Cardiac muscle cell (in vitro differentiated cells and primary cell): ENCODE measurements around the gene PHOSPHO2. TPM values are rescaled to one million over a fixed set of nuclear protein-coding genes. Genes with fewer than 3 reads are reported as not detected.

Experiments used
- DNase-seq, 2 donors: peaks; one replicate each; pipeline versions ENCODE4 v3.0.0 to v3.0.0-alpha.2; 2010 to 2017; ENCODE audit warnings: low read depth in 1 of 2, low spot score in 1 of 2
- H3K27ac ChIP-seq: fragments of 200-600 bp; sonication (generic); 2 replicates; pipeline ENCODE4 v1.5.1; 2016
- H3K27me3 ChIP-seq: fragments of 200-600 bp; sonication (generic); 2 replicates; pipeline ENCODE4 v1.6.0; 2016; ENCODE audit warnings: control low read depth
- H3K36me3 ChIP-seq: fragments of 200-600 bp; sonication (generic); 2 replicates; pipeline ENCODE4 v1.5.1; 2016; ENCODE audit warnings: control low read depth
- H3K4me1 ChIP-seq: fragments of 200-600 bp; sonication (generic); 2 replicates; pipeline ENCODE4 v1.8.1; 2017; ENCODE audit warnings: low read depth, mild to moderate bottlenecking, mixed run types
- H3K4me3 ChIP-seq: fragments of 200-600 bp; sonication (generic); 2 replicates; pipeline ENCODE4 v1.5.1; 2016; ENCODE audit warnings: mild to moderate bottlenecking
- H3K9me3 ChIP-seq: fragments of 200-600 bp; sonication (generic); 2 replicates; pipeline ENCODE4 v1.5.1; 2017; ENCODE audit warnings: low read depth, mild to moderate bottlenecking, control low read depth
- CTCF ChIP-seq: IDR thresholded peaks from 2 replicates; pipeline ENCODE4 v1.5.1; 2012; ENCODE audit warnings: low read depth, mild to moderate bottlenecking, low read length
- polyA plus RNA-seq: library from polyadenylated mRNA; unstranded; fragments of >200 nt; fragmentation: Nextera tagmentation; extraction: Ambion mirVana; gene quantifications from 2 replicates; pipeline ENCODE4 v1.2.1, GENCODE V29; 2016
- total RNA-seq: library from RNA; depleted of rRNA; stranded (reverse); fragments of >200 nt; gene quantifications from 2 replicates; pipeline ENCODE4 v1.2.3, GENCODE V29; 2016

PHOSPHO2 gene
- total and polyA plus RNA-seq, 2 experiments from 2014 or later = 3.4 to 3.8 TPM

- Histone ChIP-seq H3K27ac (no peak overlapping the region), H3K27me3 (no peaks in the 10 kb centered on the region), H3K9me3 (no peaks in the 10 kb centered on the region), H3K4me3 (no peak overlapping the region), H3K36me3 (peaks cover 26% of the 10 kb centered on the region), H3K4me1 (peaks cover 23% of the 10 kb centered on the region)
- DNase-seq = no peak
- no peak for TF ChIP-seq CTCF
Measured at GRCh38 chr2:169739351-169739750, 45.1 kb downstream of the PHOSPHO2 start.

- no peaks in the 10 kb centered on the region for H3K4me1 ChIP-seq
- no peak for DNase-seq
- no peaks in the 10 kb centered on the region for H3K9me3 ChIP-seq
- H3K36me3 ChIP-seq = peaks cover 33% of the 10 kb centered on the region
- no peaks in the 10 kb centered on the region for H3K27me3 ChIP-seq
- TF ChIP-seq CTCF = no peak
- H3K4me3 ChIP-seq = no peak overlapping the region
- no peak overlapping the region for H3K27ac ChIP-seq
Measured at GRCh38 chr2:169743549-169743948, 49.3 kb downstream of the PHOSPHO2 start.

- no peaks in the 10 kb centered on the region for H3K4me1 ChIP-seq
- no peak overlapping the region for H3K4me3 ChIP-seq
- H3K36me3 ChIP-seq = peaks cover 37% of the 10 kb centered on the region
- no peak for TF ChIP-seq CTCF
- no peak overlapping the region for H3K27ac ChIP-seq
- no peaks in the 10 kb centered on the region for H3K9me3 ChIP-seq
- no peaks in the 10 kb centered on the region for H3K27me3 ChIP-seq
- DNase-seq = no peak
Measured at GRCh38 chr2:169746240-169746639, 52.0 kb downstream of the PHOSPHO2 start.

- no peaks in the 10 kb centered on the region for H3K27me3 ChIP-seq
- H3K9me3 ChIP-seq = no peaks in the 10 kb centered on the region
- no peak overlapping the region for H3K27ac ChIP-seq
- no peak for TF ChIP-seq CTCF
- H3K4me1 ChIP-seq = no peaks in the 10 kb centered on the region
- no peak overlapping the region for H3K4me3 ChIP-seq
- DNase-seq = no peak
- H3K36me3 ChIP-seq = peaks cover 22% of the 10 kb centered on the region
Measured at GRCh38 chr2:169748319-169748718, 54.0 kb downstream of the PHOSPHO2 start.

Other genes with a start within 250 kb of the PHOSPHO2 start
- gene BBS5, start 215.0 kb upstream of the PHOSPHO2 start, total RNA-seq = 6.9 and 8.4 TPM in 2 replicates
- gene BBS5, start 215.0 kb upstream of the PHOSPHO2 start, polyA plus RNA-seq = 8.9 and 14.0 TPM in 2 replicates
- 33.1 and 56.3 TPM in 2 replicates for gene KLHL41, start 184.8 kb upstream of the PHOSPHO2 start, total RNA-seq
- 12.3 and 14.7 TPM in 2 replicates for gene KLHL41, start 184.8 kb upstream of the PHOSPHO2 start, polyA plus RNA-seq
- gene FASTKD1, start 120.6 kb upstream of the PHOSPHO2 start, total RNA-seq = 27.8 and 41.3 TPM in 2 replicates
- gene FASTKD1, start 120.6 kb upstream of the PHOSPHO2 start, polyA plus RNA-seq = 61.4 and 62.4 TPM in 2 replicates
- 17.5 and 24.7 TPM in 2 replicates for gene PPIG, start 110.1 kb upstream of the PHOSPHO2 start, total RNA-seq
- gene PPIG, start 110.1 kb upstream of the PHOSPHO2 start, polyA plus RNA-seq = 70.0 and 87.5 TPM in 2 replicates
- not detected in 2 replicates for gene CFAP210, start 64 bp upstream of the PHOSPHO2 start, total RNA-seq
- gene CFAP210, start 64 bp upstream of the PHOSPHO2 start, polyA plus RNA-seq = 0.28 and 0.31 TPM in 2 replicates
- gene KLHL23, start 39.4 kb downstream of the PHOSPHO2 start, total RNA-seq = 32.2 and 46.2 TPM in 2 replicates
- 17.1 and 27.6 TPM in 2 replicates for gene KLHL23, start 39.4 kb downstream of the PHOSPHO2 start, polyA plus RNA-seq
- gene SSB, start 104.4 kb downstream of the PHOSPHO2 start, total RNA-seq = 64.1 and 90.7 TPM in 2 replicates
- gene SSB, start 104.4 kb downstream of the PHOSPHO2 start, polyA plus RNA-seq = 235 and 260 TPM in 2 replicates
- gene METTL5, start 130.4 kb downstream of the PHOSPHO2 start, total RNA-seq = 46.8 and 56.1 TPM in 2 replicates
- 124 and 156 TPM in 2 replicates for gene METTL5, start 130.4 kb downstream of the PHOSPHO2 start, polyA plus RNA-seq
- gene UBR3, start 133.0 kb downstream of the PHOSPHO2 start, total RNA-seq = 31.8 and 53.1 TPM in 2 replicates
- 18.7 and 26.1 TPM in 2 replicates for gene UBR3, start 133.0 kb downstream of the PHOSPHO2 start, polyA plus RNA-seq